ENCODE data around the gene PEX3.

The PEX3 gene

DNA sequence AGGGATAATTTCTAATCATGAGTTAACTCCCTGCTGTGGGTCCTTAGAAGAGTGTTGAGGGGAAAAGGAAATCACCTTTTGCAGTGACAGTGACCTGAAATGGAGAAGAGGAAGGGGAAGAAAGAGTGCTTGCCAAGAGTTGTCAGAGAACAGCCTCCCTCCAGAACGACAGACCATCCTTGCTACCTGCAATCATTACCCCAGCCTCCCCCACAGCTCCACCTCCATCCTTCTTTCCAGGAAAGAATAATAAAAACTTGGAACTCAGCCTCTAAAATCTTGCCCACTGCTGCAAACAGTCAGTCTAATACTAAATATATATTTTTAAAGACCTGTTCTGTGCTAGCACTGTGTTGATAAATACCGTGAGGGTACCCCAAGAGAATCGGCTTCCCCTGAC is 89.6 kb downstream of the PEX3 start:
- no peak for DNase-seq
